HEK293T (cell line): Measurements from ENCODE around the gene UBE2U.

Source experiments
- CTCF ChIA-PET: fragments of 350-600 bp; formaldehyde crosslinking; extraction: SDS; loops from one replicate; lab custom pipeline; 2021; ENCODE audit warnings: antibody characterized with exemption, inconsistent platforms; lab: Yijun Ruan, JAX
- POLR2A ChIA-PET: fragments of 350-600 bp; formaldehyde crosslinking; extraction: SDS; loops from one replicate; lab custom pipeline; 2020; ENCODE audit warnings: antibody characterized with exemption, inconsistent platforms; lab: Yijun Ruan, JAX
- DNase-seq: peaks from one replicate; pipeline ENCODE4 v3.0.0; 2012; ENCODE audit warnings: mixed read lengths; ENCODE audit errors: extremely low spot score
- ARNT ChIP-seq: fragments of 450-650 bp; IDR thresholded peaks from 2 replicates; pipeline ENCODE4 v1.6.1; 2017; ENCODE audit warnings: mild to moderate bottlenecking
- BHLHE40 ChIP-seq: fragments of 450-650 bp; IDR thresholded peaks from 2 replicates; pipeline ENCODE4 v1.6.1; 2016; ENCODE audit warnings: mild to moderate bottlenecking, moderate library complexity, borderline replicate concordance
- CTBP1 ChIP-seq: fragments of 450-650 bp; IDR thresholded peaks from 2 replicates; pipeline ENCODE4 v1.6.1; 2016; ENCODE audit warnings: borderline replicate concordance
- ELF4 ChIP-seq: fragments of 450-650 bp; IDR thresholded peaks from 2 replicates; pipeline ENCODE4 v1.6.1; 2017; ENCODE audit warnings: antibody characterized with exemption
- FOXA1 ChIP-seq: fragments of 450-650 bp; IDR thresholded peaks from 2 replicates; pipeline ENCODE4 v1.6.1; 2016; ENCODE audit warnings: mild to moderate bottlenecking
- FOXK2 ChIP-seq: fragments of 450-650 bp; IDR thresholded peaks from 2 replicates; pipeline ENCODE4 v1.6.1; 2016; ENCODE audit warnings: mild to moderate bottlenecking
- FOXM1 ChIP-seq: fragments of 450-650 bp; IDR thresholded peaks from 2 replicates; pipeline ENCODE4 v1.6.1; 2017; ENCODE audit warnings: mild to moderate bottlenecking, borderline replicate concordance
- HDGF ChIP-seq: fragments of 450-650 bp; IDR thresholded peaks from 2 replicates; pipeline ENCODE4 v1.6.1; 2017; ENCODE audit warnings: antibody characterized with exemption, borderline replicate concordance
- L3MBTL2 ChIP-seq: fragments of 450-650 bp; conservative IDR thresholded peaks from 2 replicates; pipeline ENCODE4 v1.6.1; 2016; ENCODE audit warnings: mild to moderate bottlenecking
- LEF1 ChIP-seq: fragments of 450-650 bp; IDR thresholded peaks from 2 replicates; pipeline ENCODE4 v1.6.1; 2017; ENCODE audit warnings: mild to moderate bottlenecking, borderline replicate concordance
- NFRKB ChIP-seq: fragments of 450-650 bp; IDR thresholded peaks from 2 replicates; pipeline ENCODE4 v1.6.1; 2016; ENCODE audit warnings: mild to moderate bottlenecking, moderate library complexity
- SP1 ChIP-seq: fragments of 450-650 bp; IDR thresholded peaks from 2 replicates; pipeline ENCODE4 v1.6.1; 2017
- SUZ12 ChIP-seq: fragments of 450-650 bp; IDR thresholded peaks from 2 replicates; pipeline ENCODE4 v1.6.1; 2016; ENCODE audit warnings: mild to moderate bottlenecking
- TARDBP ChIP-seq: fragments of 450-650 bp; IDR thresholded peaks from 2 replicates; pipeline ENCODE4 v1.6.1; 2016
- ZNF384 ChIP-seq: fragments of 450-650 bp; IDR thresholded peaks from 2 replicates; pipeline ENCODE4 v1.6.1; 2016
- TF ChIP-seq, protein P1 (sequence below): fragments of 450-650 bp; IDR thresholded peaks from 2 replicates; pipeline ENCODE4 v1.6.1; 2016

Gene UBE2U

DNA sequence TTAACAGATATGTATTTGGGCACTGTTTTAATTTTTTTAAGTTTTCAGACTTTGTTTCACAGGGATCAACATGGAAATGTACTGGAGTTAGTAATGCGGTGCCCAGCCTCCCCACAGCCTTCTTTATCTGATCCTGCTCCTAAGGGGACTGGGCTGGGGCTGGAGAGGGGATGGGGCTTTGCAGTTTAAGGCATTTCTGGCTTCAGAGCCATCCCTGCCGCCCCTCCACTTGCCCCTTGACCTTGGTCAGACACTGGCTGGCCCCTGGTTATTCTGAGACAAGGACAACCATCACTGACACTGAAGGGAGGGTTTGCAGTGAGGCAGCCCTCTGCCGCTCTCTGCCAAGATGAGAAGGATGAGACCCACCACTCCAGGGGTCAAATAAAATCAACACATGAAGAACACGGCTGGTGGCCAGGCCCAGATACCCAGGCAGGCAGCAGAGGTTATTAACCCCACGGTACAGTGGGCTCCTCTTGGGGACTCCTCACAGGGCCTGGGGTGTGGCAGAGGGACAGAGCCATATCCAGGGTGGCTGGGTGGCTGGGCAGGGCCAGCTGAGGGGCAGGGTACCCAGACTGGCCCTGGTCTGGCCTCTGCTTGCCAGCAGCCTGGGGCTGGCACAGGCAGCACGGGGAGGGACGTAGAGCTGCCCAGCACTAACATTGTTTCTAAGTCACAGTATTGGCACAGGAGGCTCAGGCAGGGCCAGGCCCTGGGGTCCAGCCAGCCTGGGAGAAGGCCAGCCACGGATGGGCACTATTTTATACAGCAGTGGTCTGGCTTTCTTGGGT, 7.2 kb upstream of the UBE2U start:
- POLR2A ChIA-PET = no interaction called here
- TF ChIP-seq SUZ12 = no peak
- no peak for TF ChIP-seq LEF1
- TF ChIP-seq HDGF = no peak
- TF ChIP-seq NFRKB = no peak
- TF ChIP-seq TARDBP = no peak
- no peak for TF ChIP-seq L3MBTL2
- no peak for TF ChIP-seq ELF4
- no peak for TF ChIP-seq BHLHE40
- no peak for TF ChIP-seq SP1
- no peak for TF ChIP-seq ARNT
- DNase-seq = no peak
- CTCF ChIA-PET = no interaction called here

DNA sequence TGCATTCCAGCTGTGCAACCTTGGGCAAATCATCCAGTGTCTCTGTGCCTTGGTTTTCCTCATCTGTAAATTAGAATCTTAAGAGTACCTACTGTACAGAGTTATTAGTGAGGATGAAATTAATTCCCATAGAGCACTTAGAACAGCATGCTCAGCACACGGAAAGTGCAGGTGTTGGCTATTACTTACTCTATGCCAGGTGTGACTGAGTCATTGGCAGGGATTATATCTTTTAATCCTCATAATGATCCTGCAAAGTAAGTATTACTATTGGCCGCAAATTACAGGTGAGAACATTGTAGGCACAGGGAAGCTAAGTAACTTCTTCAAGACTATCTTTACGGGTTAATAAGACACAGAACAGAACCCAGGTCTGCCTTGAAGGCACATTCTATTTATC, 6.3 kb upstream of the UBE2U start:
- no peak for DNase-seq

DNA sequence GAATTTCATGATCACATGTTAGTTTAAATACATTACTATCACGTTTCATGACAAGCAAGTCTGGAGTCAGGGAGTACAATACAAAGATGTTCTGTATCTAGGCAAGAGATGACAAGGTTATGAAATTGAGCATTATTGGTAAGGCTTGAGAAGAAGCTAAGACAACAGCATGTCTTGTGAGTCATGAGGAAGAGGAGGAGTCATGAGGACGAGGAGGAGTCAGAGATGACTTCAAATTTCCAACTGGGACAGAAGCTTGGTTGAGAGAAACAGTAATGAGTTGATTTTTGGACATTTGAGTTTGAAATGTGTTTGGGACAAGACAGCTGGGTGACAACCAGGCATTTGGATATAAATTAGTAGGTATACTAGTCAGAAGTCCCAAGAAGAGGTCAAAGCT, 4.3 kb upstream of the UBE2U start:
- DNase-seq = no peak
- TF ChIP-seq FOXK2 = no peak
- TF ChIP-seq CTBP1 = no peak
- TF ChIP-seq HDGF = no peak
- no peak for TF ChIP-seq L3MBTL2
- no peak for TF ChIP-seq ELF4
- no peak for TF ChIP-seq ARNT
- TF ChIP-seq LEF1 = no peak
- no peak for TF ChIP-seq NFRKB
- TF ChIP-seq FOXA1 = no peak
- TF ChIP-seq ZNF384 = no peak
- TF ChIP-seq BHLHE40 = no peak
- TF ChIP-seq FOXM1 = no peak
- no peak for TF ChIP-seq SUZ12
- TF ChIP-seq, protein P1, sequence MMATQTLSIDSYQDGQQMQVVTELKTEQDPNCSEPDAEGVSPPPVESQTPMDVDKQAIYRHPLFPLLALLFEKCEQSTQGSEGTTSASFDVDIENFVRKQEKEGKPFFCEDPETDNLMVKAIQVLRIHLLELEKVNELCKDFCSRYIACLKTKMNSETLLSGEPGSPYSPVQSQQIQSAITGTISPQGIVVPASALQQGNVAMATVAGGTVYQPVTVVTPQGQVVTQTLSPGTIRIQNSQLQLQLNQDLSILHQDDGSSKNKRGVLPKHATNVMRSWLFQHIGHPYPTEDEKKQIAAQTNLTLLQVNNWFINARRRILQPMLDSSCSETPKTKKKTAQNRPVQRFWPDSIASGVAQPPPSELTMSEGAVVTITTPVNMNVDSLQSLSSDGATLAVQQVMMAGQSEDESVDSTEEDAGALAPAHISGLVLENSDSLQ = no peak
- no peak for TF ChIP-seq TARDBP
- no peak for TF ChIP-seq SP1
- ChIA-PET CTCF (no interaction called here), POLR2A (no interaction called here)

More for the DNA sequence above, 6.3 kb upstream of the UBE2U start:
- TF ChIP-seq FOXM1 = no peak
- TF ChIP-seq HDGF = no peak
- no peak for TF ChIP-seq FOXA1
- no peak for TF ChIP-seq ZNF384
- no peak for TF ChIP-seq NFRKB
- TF ChIP-seq LEF1 = no peak
- CTCF ChIA-PET = interaction anchor here (0.6 kb wide), 1 partner anchor 641 kb away, joined by 3 read pairs; no protein-coding TSS in a partner anchor
- POLR2A ChIA-PET = no interaction called here

DNA sequence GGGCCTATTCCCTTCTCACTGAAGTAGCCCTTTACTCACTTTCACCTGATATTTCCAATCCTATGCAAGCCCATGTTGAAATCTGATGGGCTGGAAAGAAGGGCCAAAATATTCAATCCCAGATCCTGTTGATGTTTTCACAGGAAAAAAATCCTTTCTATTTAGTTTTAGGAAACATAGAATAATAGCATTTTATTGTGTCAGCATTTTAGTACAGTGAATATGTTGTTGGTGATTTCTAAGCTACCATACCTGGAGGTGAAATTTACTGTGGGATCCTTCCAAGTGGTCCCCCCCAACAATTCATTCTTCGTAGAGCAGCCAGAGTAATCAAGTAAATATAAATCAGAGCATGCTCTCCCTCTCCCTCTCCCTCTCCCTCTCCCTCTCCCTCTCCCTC, 3.4 kb upstream of the UBE2U start:
- no peak for TF ChIP-seq ZNF384
- TF ChIP-seq BHLHE40 = no peak
- no peak for TF ChIP-seq TARDBP
- TF ChIP-seq ELF4 = no peak
- no peak for TF ChIP-seq FOXK2
- TF ChIP-seq NFRKB = no peak
- no peak for TF ChIP-seq FOXA1
- TF ChIP-seq L3MBTL2 = no peak
- no peak for TF ChIP-seq SUZ12
- TF ChIP-seq ARNT = no peak
- TF ChIP-seq HDGF = no peak
- TF ChIP-seq FOXM1 = no peak
- no peak for TF ChIP-seq CTBP1
- no peak for TF ChIP-seq LEF1
- TF ChIP-seq, protein P1 = no peak
- DNase-seq = no peak
- ChIA-PET CTCF (no interaction called here), POLR2A (no interaction called here)

DNA sequence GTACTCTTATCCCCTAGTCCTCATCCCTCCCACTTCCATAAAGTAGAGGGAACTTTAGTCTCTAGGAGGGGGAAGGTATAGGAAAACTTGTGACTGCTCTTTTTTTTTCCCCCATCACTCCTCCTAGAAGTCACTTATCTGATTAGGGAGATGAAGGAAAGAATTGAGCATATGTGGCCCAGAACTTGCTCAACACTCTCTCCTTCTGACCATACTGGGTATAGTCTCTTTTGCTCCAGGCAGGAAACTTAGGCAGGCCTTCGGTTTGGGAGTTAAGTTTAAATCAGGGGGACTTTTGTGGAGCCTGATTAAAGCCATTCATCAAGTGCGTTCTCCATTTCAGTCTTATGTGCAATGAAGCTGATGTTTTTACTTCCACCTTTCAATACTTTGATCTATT, 5.8 kb downstream of the UBE2U start:
- ChIA-PET CTCF (no interaction called here), POLR2A (no interaction called here)
- TF ChIP-seq SP1 (no peak), SUZ12 (no peak), FOXK2 (no peak), TARDBP (no peak)
- DNase-seq = no peak

DNA sequence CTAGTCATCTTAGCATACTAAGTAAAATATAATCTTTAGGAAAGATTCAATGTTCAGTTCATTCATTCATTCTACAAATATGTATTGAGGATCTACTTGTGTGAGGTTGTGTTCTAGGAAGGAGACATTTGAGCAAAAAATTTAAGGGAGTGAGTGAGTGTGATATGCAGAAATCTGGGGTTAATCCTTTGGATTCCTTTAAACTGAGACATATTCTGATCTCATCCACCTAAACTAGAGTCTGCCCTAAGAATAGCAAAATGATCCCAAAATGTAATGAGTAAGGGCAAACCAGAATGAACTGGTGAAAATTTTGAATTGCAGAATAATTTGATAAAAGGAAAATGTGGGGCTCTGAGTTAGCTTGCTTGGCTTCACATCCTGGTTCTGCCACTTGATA, 8.6 kb downstream of the UBE2U start:
- TF ChIP-seq FOXM1 = no peak
- TF ChIP-seq FOXK2 = no peak
- TF ChIP-seq LEF1 = no peak
- no peak for TF ChIP-seq NFRKB
- no peak for TF ChIP-seq SUZ12
- TF ChIP-seq HDGF = no peak
- TF ChIP-seq ZNF384 = no peak
- TF ChIP-seq BHLHE40 = no peak
- no peak for TF ChIP-seq TARDBP
- TF ChIP-seq SP1 = no peak
- no peak for TF ChIP-seq L3MBTL2
- TF ChIP-seq ELF4 = no peak
- TF ChIP-seq CTBP1 = no peak
- no peak for TF ChIP-seq FOXA1
- CTCF ChIA-PET = no interaction called here
- POLR2A ChIA-PET = no interaction called here
- DNase-seq = no peak
